Kasumi-1 (cell line): ENCODE measurements around the gene KIF27.
A peak's percentile ranks its signal among the peaks of the same experiment; 100 is the strongest.
"Not testable (repeated sequence)": the region's sequence is repeated elsewhere in the genome, so short reads cannot be mapped to it uniquely, and the experiment has no call there.

ENCODE experiments used
- DNase-seq, 2 experiments: peaks; one replicate each; lab custom pipeline; 2025; lab: John Stamatoyannopoulos, UW

The KIF27 gene

GRCh38 chr9:83920927-83921707 is at the start of gene KIF27:
Gene KIF27, minus strand, starts transcription at chr9:83921432. Its CDS starts 5,841 bp downstream, at chr9:83915591.
- peak; percentile 85 to 87 for DNase-seq

- DNase-seq: no peak
Observed at GRCh38 chr9:83969602-83970001, 48.4 kb upstream of the KIF27 start.

GRCh38 chr9:83967073-83967472 is 45.8 kb upstream of the KIF27 start:
- DNase-seq: no peak

GRCh38 chr9:83966209-83966582 is 45.0 kb upstream of the KIF27 start:
- no peak for DNase-seq

GRCh38 chr9:83965350-83966208 is 44.3 kb upstream of the KIF27 start:
- DNase-seq: no peak

GRCh38 chr9:83964973-83965349 is 43.7 kb upstream of the KIF27 start:
- no peak for DNase-seq

- no peak for DNase-seq
Observed at GRCh38 chr9:83962165-83962564, 40.9 kb upstream of the KIF27 start.

- DNase-seq: no peak
Observed at GRCh38 chr9:83960991-83961390, 39.8 kb upstream of the KIF27 start.

GRCh38 chr9:83959061-83959460 is 37.8 kb upstream of the KIF27 start:
- no peak for DNase-seq

- no peak for DNase-seq
Observed at GRCh38 chr9:83957248-83957513, 35.9 kb upstream of the KIF27 start.

GRCh38 chr9:83956436-83957247 is 35.4 kb upstream of the KIF27 start:
- no peak for DNase-seq

- DNase-seq: peak; percentile 60 to 71
Observed at GRCh38 chr9:83956086-83956435, 34.8 kb upstream of the KIF27 start.

GRCh38 chr9:83948096-83948495 is 26.9 kb upstream of the KIF27 start:
- not testable (repeated sequence) for DNase-seq

GRCh38 chr9:83940590-83941303 is 19.5 kb upstream of the KIF27 start:
- DNase-seq: no peak

GRCh38 chr9:83937861-83938455 is 16.7 kb upstream of the KIF27 start:
- peak; percentile 76 for DNase-seq

- no peak for DNase-seq
Observed at GRCh38 chr9:83936523-83936922, 15.3 kb upstream of the KIF27 start.

GRCh38 chr9:83935276-83935935 is 14.2 kb upstream of the KIF27 start:
- DNase-seq: no peak

GRCh38 chr9:83934569-83935275 is 13.5 kb upstream of the KIF27 start:
- no peak for DNase-seq

- no peak for DNase-seq
Observed at GRCh38 chr9:83933790-83934189, 12.6 kb upstream of the KIF27 start.

- no peak for DNase-seq
Observed at GRCh38 chr9:83932851-83933250, 11.6 kb upstream of the KIF27 start.
